ENCODE data around the gene DARS2. TPM values are rescaled to one million over a fixed set of nuclear protein-coding genes. Genes with fewer than 3 reads are reported as not detected.

Gene DARS2
- total RNA-seq, 1 experiment from 2014 or later, result 18.3 TPM

DNA sequence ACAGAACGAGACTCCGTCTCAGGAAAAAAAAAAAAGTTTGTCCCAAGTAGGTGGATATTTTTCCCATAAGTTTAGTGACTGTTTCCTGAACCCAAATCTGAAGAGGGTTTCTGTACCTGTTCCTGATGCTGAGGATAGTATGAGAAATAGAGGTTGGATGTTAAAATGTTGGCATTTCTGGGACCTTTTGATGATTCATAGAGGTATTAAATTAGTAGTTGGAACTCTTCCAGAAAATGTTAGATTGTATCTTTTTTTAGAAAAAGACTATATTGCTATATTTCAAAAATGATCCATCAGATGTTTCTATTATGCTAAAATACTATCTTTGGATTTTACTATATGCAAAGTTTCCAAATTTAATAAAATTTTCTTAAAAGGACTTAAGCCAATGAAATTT is 3.1 kb downstream of the DARS2 start:
- H3K9me3 ChIP-seq (ENCODE audit: insufficient read depth, low read depth), result no peaks in the 10 kb centered on the region
- no peak overlapping the region for H2AFZ ChIP-seq
- H4K20me1 ChIP-seq (ENCODE audit: insufficient read depth), result no peaks in the 10 kb centered on the region
- no TSS peak for BruUV-seq (replicated peaks)
- H3K79me2 ChIP-seq (ENCODE audit: low read depth), result peaks cover 15% of the 10 kb centered on the region
- no peak for DNase-seq
- no peak overlapping the region for H3K4me2 ChIP-seq
- H3K27ac ChIP-seq, result no peak overlapping the region
- CTCF ChIA-PET, result interaction anchor here (0.6 kb wide), 1 partner anchor 984 kb away, joined by 5 read pairs; no protein-coding TSS in a partner anchor
- TF ChIP-seq EZH2 (IDR thresholded peaks at IDR 0.05; ENCODE audit: low read depth), result no peak
- TF ChIP-seq, protein P1, sequence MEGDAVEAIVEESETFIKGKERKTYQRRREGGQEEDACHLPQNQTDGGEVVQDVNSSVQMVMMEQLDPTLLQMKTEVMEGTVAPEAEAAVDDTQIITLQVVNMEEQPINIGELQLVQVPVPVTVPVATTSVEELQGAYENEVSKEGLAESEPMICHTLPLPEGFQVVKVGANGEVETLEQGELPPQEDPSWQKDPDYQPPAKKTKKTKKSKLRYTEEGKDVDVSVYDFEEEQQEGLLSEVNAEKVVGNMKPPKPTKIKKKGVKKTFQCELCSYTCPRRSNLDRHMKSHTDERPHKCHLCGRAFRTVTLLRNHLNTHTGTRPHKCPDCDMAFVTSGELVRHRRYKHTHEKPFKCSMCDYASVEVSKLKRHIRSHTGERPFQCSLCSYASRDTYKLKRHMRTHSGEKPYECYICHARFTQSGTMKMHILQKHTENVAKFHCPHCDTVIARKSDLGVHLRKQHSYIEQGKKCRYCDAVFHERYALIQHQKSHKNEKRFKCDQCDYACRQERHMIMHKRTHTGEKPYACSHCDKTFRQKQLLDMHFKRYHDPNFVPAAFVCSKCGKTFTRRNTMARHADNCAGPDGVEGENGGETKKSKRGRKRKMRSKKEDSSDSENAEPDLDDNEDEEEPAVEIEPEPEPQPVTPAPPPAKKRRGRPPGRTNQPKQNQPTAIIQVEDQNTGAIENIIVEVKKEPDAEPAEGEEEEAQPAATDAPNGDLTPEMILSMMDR (conservative IDR thresholded peaks at IDR 0.05), result no peak
- POLR2A ChIA-PET (ENCODE audit: unreplicated experiment), result no interaction called here
- peaks cover 8% of the 10 kb centered on the region for H3K4me1 ChIP-seq (replicated peaks; ENCODE audit: insufficient read depth)
- no peak overlapping the region for H3K4me3 ChIP-seq
- no peaks in the 10 kb centered on the region for H3K27me3 ChIP-seq (ENCODE audit: insufficient read depth, low read depth)
- intact Hi-C loops (cut with micrococcal nuclease; ENCODE audit: unreplicated experiment), result no loop called here
- peaks cover 26% of the 10 kb centered on the region; the same call in 1 of the 2 replicates for H3F3A ChIP-seq (ENCODE audit: insufficient read depth, low read depth)
- H3K9me2 ChIP-seq (ENCODE audit: insufficient read depth), result no peaks in the 10 kb centered on the region
- peaks cover 10% of the 10 kb centered on the region; the same call in 1 of the 2 replicates for H3K36me3 ChIP-seq (ENCODE audit: low read depth)

DNA sequence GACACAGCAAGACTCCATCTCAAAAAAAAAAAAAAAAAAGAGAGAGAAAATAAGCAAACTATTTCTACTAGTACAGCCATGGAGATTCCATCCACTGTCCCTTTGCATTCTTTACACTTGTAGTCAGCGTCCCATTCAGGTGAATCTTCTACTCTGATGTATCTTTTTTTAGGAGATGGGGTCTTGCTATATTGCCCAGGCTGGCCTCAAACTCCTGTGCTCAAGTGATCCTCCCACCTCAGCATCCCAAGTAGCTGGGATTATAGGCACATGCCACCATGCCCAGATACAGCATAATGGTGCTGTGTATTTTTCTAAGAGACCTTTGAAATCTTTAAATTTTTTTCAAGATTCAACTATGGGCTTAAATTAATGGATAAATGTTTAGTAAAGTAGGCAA is 8.3 kb downstream of the DARS2 start:
- CTCF ChIA-PET, result no interaction called here
- Histone ChIP-seq H3K36me3 (ENCODE audit: low read depth) (peaks cover 26% of the 10 kb centered on the region; the same call in 1 of the 2 replicates), H3K9me3 (ENCODE audit: insufficient read depth, low read depth) (no peaks in the 10 kb centered on the region), H3K27ac (no peak overlapping the region), H3K4me2 (no peak overlapping the region), H2AFZ (no peak overlapping the region), H3F3A (ENCODE audit: insufficient read depth, low read depth) (no peaks in the 10 kb centered on the region; the same call in 1 of the 2 replicates), H3K9me2 (ENCODE audit: insufficient read depth) (no peaks in the 10 kb centered on the region), H3K4me1 (replicated peaks; ENCODE audit: insufficient read depth) (no peaks in the 10 kb centered on the region), H3K79me2 (ENCODE audit: low read depth) (no peaks in the 10 kb centered on the region), H3K27me3 (ENCODE audit: insufficient read depth, low read depth) (no peaks in the 10 kb centered on the region), H4K20me1 (ENCODE audit: insufficient read depth) (no peaks in the 10 kb centered on the region), H3K4me3 (no peak overlapping the region)
- no peak for DNase-seq
- POLR2A ChIA-PET (ENCODE audit: unreplicated experiment), result no interaction called here
- TF ChIP-seq EZH2 (IDR thresholded peaks at IDR 0.05; ENCODE audit: low read depth), result no peak
- TF ChIP-seq, protein P1 (conservative IDR thresholded peaks at IDR 0.05), result no peak
- no TSS peak for BruUV-seq (replicated peaks)
- intact Hi-C loops (cut with micrococcal nuclease; ENCODE audit: unreplicated experiment), result no loop called here

DNA sequence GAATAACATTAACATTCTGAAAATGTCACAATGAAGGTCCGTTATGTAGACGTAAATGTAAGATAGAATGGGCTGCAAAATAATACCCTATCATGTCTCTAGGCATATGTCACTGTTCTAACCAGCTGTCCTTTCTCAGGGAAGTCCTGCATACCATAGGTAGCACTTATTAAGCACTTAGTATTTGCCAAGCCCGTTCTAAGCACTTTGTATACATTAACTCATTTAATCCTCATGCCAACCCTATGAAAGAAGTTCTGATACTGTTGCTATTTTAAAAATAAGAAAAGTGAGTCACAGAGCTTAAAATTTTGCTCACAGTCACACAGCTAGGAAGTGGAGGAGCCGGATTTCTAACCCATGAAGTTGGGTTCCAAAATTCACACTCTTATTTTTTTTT is 27.6 kb downstream of the DARS2 start:
- H3K4me2 ChIP-seq, result no peak overlapping the region
- no peaks in the 10 kb centered on the region for H3K79me2 ChIP-seq (ENCODE audit: low read depth)
- no peak overlapping the region for H3K27ac ChIP-seq
- H3K4me1 ChIP-seq (replicated peaks; ENCODE audit: insufficient read depth), result no peaks in the 10 kb centered on the region
- H2AFZ ChIP-seq, result no peak overlapping the region
- ChIA-PET POLR2A (ENCODE audit: unreplicated experiment) (no interaction called here), CTCF (no interaction called here)
- DNase-seq, result no peak
- no peak overlapping the region for H3K4me3 ChIP-seq
- H3F3A ChIP-seq (ENCODE audit: insufficient read depth, low read depth), result 0 out of 2 replicates have a peak, but pooled peaks cover 6% of the 10 kb centered on the region
- no peaks in the 10 kb centered on the region for H4K20me1 ChIP-seq (ENCODE audit: insufficient read depth)
- no peaks in the 10 kb centered on the region for H3K9me3 ChIP-seq (ENCODE audit: insufficient read depth, low read depth)
- BruUV-seq (replicated peaks), result no TSS peak
- no peak for TF ChIP-seq EZH2 (IDR thresholded peaks at IDR 0.05; ENCODE audit: low read depth)
- TF ChIP-seq, protein P1 (conservative IDR thresholded peaks at IDR 0.05), result no peak
- intact Hi-C loops (cut with micrococcal nuclease; ENCODE audit: unreplicated experiment), result no loop called here
- no peaks in the 10 kb centered on the region for H3K27me3 ChIP-seq (ENCODE audit: insufficient read depth, low read depth)
- 0 out of 2 replicates have a peak, but pooled peaks cover 6% of the 10 kb centered on the region for H3K36me3 ChIP-seq (ENCODE audit: low read depth)
- no peaks in the 10 kb centered on the region for H3K9me2 ChIP-seq (ENCODE audit: insufficient read depth)
